ENCODE data around the gene SESN2. TPM values are rescaled to one million over a fixed set of nuclear protein-coding genes. Genes with fewer than 3 reads are reported as not detected.

SESN2 gene
- total RNA-seq, 1 donor from 2014 or later: 5.8 TPM

DNA sequence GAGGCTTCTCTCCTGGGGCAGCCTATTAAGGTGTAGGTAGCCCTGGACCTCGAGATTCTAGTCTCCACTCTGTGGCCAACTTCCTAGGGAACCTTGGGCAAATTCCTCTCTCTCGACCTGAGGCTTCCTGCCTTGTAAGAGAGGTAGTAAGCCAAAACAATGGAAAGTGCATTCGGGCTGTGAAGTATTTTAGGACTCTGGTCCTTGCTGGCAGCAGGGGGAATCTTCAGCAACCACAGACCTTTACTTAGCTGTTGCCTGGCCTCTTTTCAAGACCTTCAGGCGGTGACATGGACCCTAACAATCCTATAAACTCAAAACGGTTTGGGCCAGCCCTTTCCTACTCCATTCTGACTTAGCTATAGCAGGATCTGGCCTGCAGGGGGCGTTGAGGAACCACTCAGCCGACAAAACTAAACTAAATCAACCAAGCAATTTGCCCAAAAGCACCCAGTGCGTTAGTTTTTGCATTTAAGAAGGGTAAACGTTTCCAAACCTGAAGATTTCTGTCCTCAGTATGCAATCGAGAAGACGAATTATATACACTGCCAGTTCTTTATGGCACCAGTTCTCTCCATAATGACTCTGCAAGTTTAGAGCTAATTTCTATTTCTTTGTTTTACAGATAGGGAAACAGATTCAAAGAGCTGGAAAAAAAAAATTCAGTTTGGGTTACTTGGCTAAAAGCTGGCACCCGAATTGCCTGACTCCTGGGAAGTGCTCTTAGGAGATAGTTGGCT is 10.9 kb upstream of the SESN2 start:
- intact Hi-C loops (cut with DNase I): no loop called here
- peak; percentile 88 for DNase-seq (ENCODE audit: low spot score)
- ATAC-seq: peak; percentile 68

GRCh38 chr1:28249013-28249865 is 10.1 kb upstream of the SESN2 start:
- DNase-seq (ENCODE audit: low spot score) (no peak), ATAC-seq (no peak)
- intact Hi-C loops (cut with DNase I): no loop called here

- no peak for DNase-seq (ENCODE audit: low spot score)
- ATAC-seq: no peak
- intact Hi-C loops (cut with DNase I): no loop called here
These were observed 9.4 kb upstream of the SESN2 start for GRCh38 chr1:28249866-28250295.

GRCh38 chr1:28256197-28256827 is 3.0 kb upstream of the SESN2 start:
- DNase-seq (ENCODE audit: low spot score): no peak
- no peak for ATAC-seq
- intact Hi-C loops (cut with DNase I): no loop called here

- DNase-seq (ENCODE audit: low spot score): no peak
- intact Hi-C loops (cut with DNase I): no loop called here
- ATAC-seq: no peak
These were observed 1.6 kb upstream of the SESN2 start for GRCh38 chr1:28257736-28258135.

DNA sequence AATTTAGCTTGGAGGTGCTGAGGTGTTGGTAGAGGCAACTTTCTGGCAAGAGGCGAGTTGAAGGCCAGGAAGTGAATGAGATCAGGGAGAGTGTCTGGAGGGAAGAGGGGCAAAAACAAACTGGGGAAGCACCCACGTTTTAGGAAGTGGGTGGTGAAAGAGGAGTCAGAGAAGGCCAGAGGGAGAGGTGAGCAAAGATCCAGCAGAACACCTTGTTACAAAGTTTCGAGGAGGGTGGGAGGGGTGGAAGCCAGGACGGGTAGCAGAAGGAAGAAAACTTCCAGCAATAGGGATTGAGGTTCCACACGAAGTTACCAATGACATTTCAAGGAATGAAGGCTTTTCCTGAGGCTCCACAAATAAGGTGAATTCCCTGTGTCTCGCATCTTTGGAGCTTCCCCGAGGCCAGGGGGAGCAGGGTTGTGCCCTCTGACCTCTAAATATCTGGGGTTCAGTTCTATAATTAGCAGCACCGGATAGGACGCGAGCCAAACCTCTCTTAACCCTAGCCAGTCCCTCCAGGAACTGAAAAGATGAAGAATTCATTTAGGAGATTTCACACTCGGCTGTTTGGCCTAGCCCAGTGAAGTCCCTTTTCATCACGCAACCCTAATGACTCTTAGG is 578 bp upstream of the SESN2 start:
- intact Hi-C loops (cut with DNase I): no loop called here
- no peak for ATAC-seq
- no peak for DNase-seq (ENCODE audit: low spot score)

GRCh38 chr1:28259934-28260802 is 850 bp downstream of the SESN2 start:
- ATAC-seq: peak; percentile 69
- peak; percentile 85 for DNase-seq (ENCODE audit: low spot score)
- intact Hi-C loops (cut with DNase I): no loop called here

DNA sequence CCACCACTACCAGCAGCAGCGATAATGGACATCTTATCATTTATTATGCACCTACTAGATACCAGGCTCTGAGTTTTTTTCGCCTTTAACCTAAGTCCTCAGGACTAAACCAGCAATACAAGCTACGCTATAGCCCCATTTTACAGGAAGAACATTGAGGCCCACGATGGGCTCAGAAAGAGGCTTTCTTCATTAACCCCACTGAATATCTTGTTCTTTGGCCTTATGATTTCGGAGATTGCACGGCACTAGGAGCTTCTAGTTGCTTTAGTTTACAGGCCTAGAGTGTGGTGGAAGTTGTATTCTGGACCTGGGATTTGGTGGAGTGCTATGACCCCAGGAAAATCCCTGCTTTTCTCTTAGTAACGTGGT is 1.5 kb downstream of the SESN2 start:
- intact Hi-C loops (cut with DNase I): no loop called here
- no peak for DNase-seq (ENCODE audit: low spot score)
- ATAC-seq: no peak

- ATAC-seq (no peak), DNase-seq (ENCODE audit: low spot score) (no peak)
- intact Hi-C loops (cut with DNase I): no loop called here
These were observed 5.6 kb downstream of the SESN2 start for GRCh38 chr1:28264897-28265296.

DNA sequence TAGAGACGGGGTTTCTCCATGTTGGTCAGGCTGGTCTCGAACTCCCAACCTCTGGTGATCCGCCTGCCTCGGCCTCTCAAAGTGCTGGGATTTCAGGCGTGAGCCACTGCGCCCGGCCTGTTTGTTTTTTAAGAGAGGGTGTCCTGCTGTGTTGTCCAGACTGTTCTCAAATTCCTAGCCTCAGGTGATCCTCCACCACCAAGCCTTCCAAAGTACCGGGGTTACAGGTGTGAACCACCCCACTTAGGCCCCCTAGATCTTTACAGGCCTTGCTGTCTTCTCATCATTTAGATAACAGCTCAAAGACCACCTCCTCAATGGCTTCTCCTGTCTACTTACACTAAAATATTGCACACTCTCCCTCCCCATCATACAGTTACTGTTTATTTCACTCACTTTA is 6.3 kb downstream of the SESN2 start:
- no peak for ATAC-seq
- intact Hi-C loops (cut with DNase I): no loop called here
- no peak for DNase-seq (ENCODE audit: low spot score)

DNA sequence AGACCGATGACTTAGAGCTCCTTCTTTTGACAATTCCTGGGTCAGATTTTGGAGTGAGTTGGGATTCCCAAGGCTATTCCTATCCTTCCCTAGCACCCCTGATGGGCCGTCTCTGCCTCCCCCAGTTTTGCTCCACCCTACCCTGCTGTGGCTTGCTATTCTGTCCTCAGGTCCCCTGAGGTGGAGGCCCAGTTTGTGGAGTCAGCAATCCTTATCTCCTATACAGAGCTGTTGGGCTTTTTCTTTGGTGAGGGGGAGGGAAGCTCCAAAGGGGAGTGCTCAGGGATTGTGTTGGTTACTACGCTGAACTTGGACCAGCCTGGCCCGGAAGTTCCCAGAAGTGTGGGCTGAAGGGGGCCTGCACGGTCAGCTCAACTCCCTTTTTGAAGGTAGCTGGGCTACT is 7.6 kb downstream of the SESN2 start:
- intact Hi-C loops (cut with DNase I): no loop called here
- ATAC-seq: no peak
- DNase-seq (ENCODE audit: low spot score): no peak

GRCh38 chr1:28267633-28268032 is 8.3 kb downstream of the SESN2 start:
- no peak for DNase-seq (ENCODE audit: low spot score)

GRCh38 chr1:28269529-28269928 is 10.2 kb downstream of the SESN2 start:
- no peak for ATAC-seq
- no peak for DNase-seq (ENCODE audit: low spot score)
- intact Hi-C loops (cut with DNase I): no loop called here

More at GRCh38 chr1:28267633-28268032, 8.3 kb downstream of the SESN2 start:
- intact Hi-C loops (cut with DNase I): no loop called here
- ATAC-seq: no peak

DNA sequence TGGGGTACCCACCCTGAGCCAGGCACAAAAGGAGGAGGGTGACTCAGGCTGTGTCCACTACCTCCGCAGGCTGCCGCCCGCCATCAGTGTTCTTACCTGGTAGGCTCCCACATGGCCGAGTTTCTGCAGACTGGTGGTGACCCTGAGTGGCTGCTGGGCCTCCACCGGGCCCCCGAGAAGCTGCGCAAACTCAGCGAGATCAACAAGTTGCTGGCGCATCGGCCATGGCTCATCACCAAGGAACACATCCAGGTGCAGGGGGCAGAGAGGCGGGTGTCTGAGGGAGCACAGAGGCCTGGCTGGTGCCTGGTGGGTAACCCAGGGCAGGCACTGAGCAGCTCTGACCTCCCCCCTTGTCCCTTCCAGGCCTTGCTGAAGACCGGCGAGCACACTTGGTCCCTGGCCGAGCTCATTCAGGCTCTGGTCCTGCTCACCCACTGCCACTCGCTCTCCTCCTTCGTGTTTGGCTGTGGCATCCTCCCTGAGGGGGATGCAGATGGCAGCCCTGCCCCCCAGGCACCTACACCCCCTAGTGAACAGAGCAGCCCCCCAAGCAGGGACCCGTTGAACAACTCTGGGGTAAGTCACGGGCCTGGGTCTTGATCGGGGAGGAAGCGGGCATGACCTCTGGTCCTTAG is 13.0 kb downstream of the SESN2 start:
- no peak for ATAC-seq
- intact Hi-C loops (cut with DNase I): no loop called here

GRCh38 chr1:28273216-28273860 is 14.0 kb downstream of the SESN2 start:
- ATAC-seq (no peak), DNase-seq (ENCODE audit: low spot score) (no peak)
- intact Hi-C loops (cut with DNase I): no loop called here

More for the DNA sequence above, 13.0 kb downstream of the SESN2 start:
- no peak for DNase-seq (ENCODE audit: low spot score)

- ATAC-seq: no peak
- DNase-seq (ENCODE audit: low spot score): no peak
These were observed 19.4 kb downstream of the SESN2 start for GRCh38 chr1:28278763-28279162.

GRCh38 chr1:28279721-28280120 is 20.4 kb downstream of the SESN2 start:
- DNase-seq (ENCODE audit: low spot score) (no peak), ATAC-seq (no peak)
- intact Hi-C loops (cut with DNase I): no loop called here

More at GRCh38 chr1:28278763-28279162, 19.4 kb downstream of the SESN2 start:
- intact Hi-C loops (cut with DNase I): no loop called here

DNA sequence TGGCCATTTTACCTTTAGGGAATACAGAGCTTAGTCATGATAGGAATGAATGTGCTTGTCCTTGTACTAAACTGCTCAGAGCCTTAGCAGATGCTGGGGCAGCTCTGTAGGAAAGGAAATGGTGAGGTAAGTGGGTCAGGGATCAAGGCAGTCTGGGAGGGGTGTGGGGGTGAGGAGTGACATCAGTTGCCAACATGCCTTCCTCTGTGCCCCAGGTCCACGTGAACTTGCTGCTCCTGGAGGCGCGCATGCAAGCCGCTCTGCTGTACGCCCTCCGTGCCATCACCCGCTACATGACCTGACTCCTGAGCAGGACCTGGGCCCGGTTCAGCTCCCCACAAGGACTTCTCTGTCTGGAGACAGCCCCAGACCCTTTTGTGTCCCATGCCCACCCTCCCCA is 21.2 kb downstream of the SESN2 start:
- ATAC-seq (peak; percentile 23), DNase-seq (ENCODE audit: low spot score) (no peak)
- intact Hi-C loops (cut with DNase I): no loop called here
